NK-92 (cell line): ENCODE results near the gene MDFIC.

Source experiments
- DNase-seq: peaks from one replicate; lab custom pipeline; 2025; ENCODE audit not compliant: unreplicated experiment; lab: John Stamatoyannopoulos, UW

Gene MDFIC

GRCh38 chr7:114925434-114925833 is 3.5 kb downstream of the MDFIC start:
- no peak for DNase-seq

DNA sequence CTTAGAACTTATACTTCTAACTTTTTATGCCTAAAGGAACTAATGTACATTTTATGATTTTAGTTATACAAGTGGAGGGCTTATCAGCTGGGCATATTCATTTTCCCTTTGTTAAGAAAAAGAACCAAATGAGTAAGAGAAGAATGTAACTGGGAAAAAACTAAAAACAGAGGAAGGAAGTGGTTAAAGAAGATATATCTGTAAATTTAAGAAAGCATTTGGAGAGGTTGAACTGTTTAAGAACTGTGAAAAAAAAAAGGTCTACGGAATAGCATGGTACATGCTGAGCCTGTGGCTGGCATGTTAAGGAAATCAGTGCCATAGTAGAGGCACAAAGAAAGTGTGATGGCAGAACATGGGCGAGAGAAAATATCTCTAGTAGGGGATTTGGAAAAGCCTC is 6.2 kb downstream of the MDFIC start:
- DNase-seq = no peak

DNA sequence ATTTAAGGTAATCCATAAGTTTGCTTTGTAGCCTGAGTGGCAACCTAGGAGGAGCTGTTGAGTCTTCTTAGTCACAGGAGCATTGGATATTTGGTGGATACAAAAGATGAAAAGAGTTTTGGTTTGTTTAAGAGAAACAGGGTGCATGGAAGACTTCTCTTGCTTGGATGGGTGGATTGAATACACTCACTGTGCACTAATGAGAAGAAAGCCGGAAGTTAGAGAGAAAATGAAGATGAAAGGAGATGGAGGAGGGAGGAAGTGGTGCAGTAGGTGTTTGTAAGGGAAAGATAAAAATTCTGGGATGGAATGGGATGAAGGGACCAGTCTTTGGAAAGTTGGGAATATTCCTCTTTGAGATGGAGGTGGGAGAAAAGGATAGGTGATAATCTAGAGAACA is 7.7 kb downstream of the MDFIC start:
- no peak for DNase-seq

DNA sequence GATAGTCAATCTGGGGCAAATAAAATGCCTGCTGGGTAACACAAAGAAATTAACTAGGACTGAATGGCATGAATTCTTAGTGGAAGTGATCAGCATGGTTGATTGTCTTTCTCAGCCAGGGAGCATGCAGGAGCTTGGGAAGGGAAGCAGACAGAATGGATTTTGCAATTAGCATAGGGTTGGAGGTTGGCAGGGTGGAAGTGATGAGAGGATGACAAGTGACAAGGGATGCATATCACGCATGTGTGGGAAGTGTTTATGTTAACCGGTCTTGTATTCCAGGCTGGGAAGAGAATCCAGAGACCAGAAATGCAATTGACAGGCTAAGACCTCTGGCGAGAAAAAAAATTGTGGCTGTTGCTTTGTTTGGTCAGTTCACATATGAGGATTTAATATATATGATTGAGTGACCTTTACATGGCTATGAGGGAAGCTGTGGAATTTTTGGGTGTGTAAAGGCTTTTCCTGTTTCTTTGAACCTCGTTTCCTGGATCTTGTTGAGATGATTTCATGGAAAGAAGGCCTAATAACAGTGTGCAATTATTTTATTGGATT is 8.3 kb downstream of the MDFIC start:
- DNase-seq = no peak

- DNase-seq = no peak
These were observed 9.1 kb downstream of the MDFIC start for GRCh38 chr7:114930829-114931655.

GRCh38 chr7:114931656-114932011 is 9.7 kb downstream of the MDFIC start:
- no peak for DNase-seq

DNA sequence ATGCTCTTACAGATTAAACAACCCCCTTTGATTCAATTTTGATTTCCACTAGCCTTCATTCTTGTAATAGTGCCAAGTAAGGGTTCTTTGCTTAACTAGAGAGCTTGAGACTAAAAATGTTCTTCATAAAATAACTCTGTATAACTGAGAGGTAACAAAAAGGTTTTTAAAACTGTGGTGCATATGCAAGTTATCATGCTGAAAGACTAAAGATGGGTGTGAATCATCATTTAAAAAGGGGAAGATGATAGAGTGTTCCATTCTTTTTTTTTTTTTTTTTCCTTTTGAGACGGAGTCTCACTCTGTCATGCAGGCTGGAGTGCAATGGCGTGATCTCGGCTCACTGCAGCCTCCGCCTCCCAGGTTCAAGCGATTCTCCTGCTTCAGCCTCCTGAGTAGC is 11.1 kb downstream of the MDFIC start:
- DNase-seq = no peak

- DNase-seq = no peak
These were observed 11.8 kb downstream of the MDFIC start for GRCh38 chr7:114933658-114934057.

GRCh38 chr7:114934086-114934485 is 12.2 kb downstream of the MDFIC start:
- DNase-seq = no peak

DNA sequence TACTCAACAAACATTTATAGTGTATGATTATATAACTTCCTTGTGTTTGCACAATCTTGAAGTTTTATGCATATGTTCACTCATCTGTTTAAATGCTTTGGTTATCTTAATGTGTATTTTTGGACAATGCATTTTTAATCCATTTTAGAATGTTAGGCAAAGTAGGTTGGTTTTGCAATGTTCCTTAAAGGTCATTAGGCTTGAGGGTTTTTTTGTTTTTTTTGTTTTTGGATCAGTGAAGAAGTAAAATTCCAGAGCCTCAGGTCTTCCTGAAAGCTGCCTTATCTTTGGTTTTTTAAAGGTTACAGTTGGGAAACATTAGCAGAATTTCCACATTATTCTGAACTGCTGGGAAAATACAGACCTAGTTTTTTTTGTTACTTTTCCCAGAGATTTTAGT is 12.8 kb downstream of the MDFIC start:
- no peak for DNase-seq

DNA sequence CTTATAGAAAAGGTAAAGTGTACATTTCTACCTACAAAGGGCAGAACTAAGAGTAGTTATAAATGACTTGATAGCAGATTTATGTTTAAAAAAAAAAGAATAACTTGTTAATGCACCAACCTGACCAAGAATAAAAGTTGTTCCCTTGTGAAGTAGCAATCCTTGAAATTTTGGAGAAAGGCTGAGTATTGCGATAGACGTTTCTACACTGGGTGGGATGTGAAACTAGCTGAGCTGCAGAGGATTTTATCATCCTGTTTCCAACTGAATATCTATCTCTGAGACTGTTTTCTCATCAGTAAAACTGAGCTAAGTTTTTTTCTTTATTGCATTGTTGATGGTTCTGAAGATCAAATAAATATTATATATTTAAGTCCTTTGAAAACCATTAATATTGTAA is 14.6 kb downstream of the MDFIC start:
- no peak for DNase-seq

GRCh38 chr7:114937446-114937845 is 15.6 kb downstream of the MDFIC start:
- no peak for DNase-seq

DNA sequence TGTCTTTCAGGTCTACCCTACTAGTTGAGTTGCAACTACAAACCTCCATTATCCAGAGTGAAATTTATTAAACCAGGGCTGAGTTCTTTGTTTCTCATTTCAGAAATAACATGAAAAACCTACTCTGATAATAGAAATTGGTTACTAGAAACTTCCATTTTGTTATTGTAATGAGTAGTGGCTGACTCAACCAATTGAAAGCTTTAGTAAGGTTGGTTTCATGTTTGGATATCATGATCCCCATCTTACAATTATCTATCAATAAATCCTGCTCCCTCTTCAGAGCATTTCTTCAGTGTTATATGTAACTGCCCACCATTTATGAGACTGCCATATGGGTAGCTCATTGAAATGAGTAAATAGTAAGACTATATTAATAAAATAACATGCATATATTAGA is 16.9 kb downstream of the MDFIC start:
- no peak for DNase-seq

- no peak for DNase-seq
These were observed 17.7 kb downstream of the MDFIC start for GRCh38 chr7:114939484-114940097.

GRCh38 chr7:114940220-114940619 is 18.3 kb downstream of the MDFIC start:
- no peak for DNase-seq

DNA sequence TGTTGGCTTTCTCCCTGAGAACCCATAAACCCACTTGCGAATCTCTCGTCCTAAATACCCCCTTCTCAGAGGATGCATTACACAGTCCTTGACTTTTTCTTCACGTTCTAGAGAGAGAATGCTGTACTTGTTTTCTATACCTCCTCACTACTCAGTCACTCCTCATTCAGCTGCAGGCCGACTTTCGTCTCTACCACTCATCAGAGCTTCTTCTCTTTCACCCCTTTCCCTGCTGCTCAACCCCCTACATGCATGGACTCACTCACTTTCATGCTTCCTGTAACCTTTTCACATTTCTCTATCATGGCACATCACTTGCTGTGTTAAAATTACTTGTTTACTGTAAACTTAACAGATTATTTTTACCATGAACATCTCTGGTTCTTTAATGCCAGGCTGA is 19.8 kb downstream of the MDFIC start:
- DNase-seq = no peak

DNA sequence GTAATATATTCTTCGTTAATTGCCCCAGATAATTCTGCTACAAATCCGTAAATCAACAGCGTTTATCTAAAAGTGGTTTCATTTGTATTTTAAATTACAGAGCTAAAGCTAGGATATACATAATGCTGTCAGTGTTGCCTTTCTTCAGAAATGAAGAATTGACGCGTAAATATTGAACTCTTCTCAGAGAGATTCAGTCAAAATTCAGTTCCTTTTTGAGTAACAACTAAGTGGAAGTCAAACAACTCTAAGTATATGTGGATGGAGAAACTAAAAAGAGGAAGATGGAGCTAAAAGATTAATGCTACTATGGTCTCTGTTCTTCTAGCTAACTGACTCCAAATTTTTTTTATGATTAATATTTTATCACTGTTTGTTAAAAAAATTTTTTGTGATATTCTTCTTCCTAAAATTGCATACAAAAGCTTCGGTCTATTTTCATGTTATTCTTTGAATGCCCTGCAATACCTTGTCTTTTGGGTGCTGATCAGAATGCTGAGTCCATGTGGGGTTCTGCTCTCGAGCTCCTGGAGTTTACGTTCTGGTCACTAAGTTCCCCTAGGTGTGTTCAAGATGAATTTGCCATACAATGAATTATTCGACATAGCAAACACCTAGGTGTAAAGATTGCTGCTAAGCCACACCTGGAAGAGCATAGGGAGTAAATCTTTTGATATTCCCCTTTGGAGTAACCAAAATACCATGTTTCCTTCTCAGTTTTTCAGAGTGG is 20.7 kb downstream of the MDFIC start:
- no peak for DNase-seq

DNA sequence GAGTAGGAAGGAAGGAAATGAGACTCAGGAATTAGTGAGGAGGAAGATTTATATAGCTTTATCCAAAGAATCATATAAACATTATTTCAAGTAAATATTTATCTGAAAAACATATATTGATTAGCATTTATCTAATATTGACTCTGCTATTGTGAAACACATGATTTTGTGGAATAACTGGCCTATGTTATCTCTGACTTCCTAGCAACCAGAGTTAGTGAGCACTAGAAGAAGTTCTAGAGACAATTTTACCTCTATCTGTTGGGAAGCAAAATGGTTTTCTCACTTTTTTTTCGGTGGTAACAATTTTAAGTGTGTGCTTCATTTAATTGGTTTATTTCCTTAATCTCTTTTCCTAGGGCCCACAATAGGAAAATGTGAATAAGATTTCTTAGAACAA is 21.6 kb downstream of the MDFIC start:
- DNase-seq = no peak

DNA sequence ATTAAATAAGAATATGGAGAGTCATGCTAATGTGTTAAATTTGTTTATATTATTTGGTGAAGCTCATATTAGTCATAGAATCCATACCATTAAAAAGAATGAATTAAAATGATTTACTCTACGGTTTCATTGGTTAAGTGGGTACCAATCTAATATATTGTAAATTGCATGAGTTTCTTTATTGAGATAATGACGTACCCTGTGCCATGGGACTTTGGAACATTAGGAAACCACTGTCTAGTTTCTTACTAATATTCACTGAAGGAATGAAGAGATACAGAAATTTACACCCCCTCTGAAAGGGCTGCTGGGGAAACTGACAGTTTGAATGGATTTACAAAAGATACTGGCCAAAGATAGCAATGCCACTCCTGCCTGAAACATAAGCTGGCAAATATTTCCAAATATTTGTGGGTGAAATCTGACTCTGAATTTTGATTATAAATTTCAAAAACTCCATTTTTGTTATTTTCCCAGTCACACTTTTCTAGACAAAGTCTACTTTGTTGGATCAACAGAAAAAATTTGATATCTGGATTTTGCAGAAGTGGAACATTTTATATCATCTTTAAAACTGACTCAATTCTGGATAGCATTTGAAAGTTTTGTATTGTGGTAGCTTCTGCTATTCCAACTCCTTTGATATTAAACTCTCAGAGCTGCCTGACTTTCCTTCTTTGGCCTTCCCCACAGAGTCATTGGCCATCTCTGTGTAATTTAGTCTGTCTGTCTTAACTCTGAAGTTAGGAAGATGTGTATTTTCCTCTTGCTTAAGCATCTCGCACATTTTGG is 22.3 kb downstream of the MDFIC start:
- DNase-seq = no peak

DNA sequence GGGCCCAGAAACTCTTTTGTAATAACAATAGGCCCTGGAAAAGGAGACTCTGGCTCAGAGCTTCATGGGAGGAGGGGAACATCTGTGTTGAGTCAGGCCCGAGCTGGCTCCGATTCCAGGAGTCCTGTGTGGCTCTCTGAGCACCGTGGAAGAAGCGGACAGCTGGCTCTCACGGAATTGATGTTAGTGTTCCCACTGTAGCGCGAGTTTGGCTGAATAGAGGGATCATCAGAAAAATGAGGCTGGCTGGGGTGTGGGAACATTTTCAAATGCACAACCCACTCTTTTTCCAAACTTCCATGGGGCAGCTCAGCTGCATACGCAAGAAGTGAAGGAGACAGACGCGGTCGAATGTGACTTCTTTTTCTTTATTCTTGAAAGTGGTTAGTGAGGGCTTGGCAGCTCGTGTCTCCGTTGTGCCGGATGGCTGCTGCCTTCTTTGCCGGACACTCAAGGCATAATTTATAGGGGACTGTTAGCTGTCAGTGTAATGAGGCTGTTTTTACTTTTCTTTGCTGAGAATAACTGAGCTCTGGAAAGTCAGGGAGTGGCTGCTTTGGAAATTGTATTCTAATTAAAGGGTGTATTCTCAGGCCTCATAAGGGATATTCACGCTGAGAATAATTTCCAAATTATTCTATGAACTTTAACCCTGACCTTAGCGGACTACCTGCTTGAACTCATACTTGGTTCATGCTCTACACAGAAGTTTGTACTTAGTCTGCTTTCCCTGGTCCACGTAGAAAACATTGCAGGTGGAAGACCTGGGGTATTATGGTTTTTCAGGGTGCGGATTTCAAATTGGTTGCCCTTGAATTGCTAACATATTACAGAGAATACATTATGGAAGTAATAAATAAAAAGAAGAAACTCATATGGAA is 23.1 kb downstream of the MDFIC start:
- DNase-seq = no peak
